IPS-18a (cell line): ENCODE data around the gene DHRS7B.
"Not testable (repeated sequence)": the region's sequence is repeated elsewhere in the genome, so short reads cannot be mapped to it uniquely, and the experiment has no call there.

Source experiments
- H3K27ac ChIP-seq: one replicate; pipeline ENCODE4 v1.5.1; 2013; ENCODE audit warnings: low read length
- H3K27me3 ChIP-seq: one replicate; pipeline ENCODE4 v1.6.1; 2013; ENCODE audit warnings: mild to moderate bottlenecking, low read length; ENCODE audit not compliant: control insufficient read depth, insufficient read depth
- H3K36me3 ChIP-seq: one replicate; pipeline ENCODE4 v1.6.1; 2013; ENCODE audit warnings: low read depth, low read length; ENCODE audit not compliant: control insufficient read depth
- H3K4me1 ChIP-seq: one replicate; pipeline ENCODE4 v1.6.1; 2013; ENCODE audit warnings: low read depth, low read length; ENCODE audit not compliant: control insufficient read depth
- H3K4me3 ChIP-seq: one replicate; pipeline ENCODE4 v1.5.1; 2013; ENCODE audit warnings: low read length
- H3K9ac ChIP-seq: one replicate; pipeline ENCODE4 v1.6.1; 2013; ENCODE audit warnings: mild to moderate bottlenecking, low read length, moderate library complexity
- H3K9me3 ChIP-seq: one replicate; pipeline ENCODE4 v1.6.1; 2013; ENCODE audit warnings: low read depth, low read length; ENCODE audit not compliant: control insufficient read depth

The DHRS7B gene

GRCh38 chr17:21214777-21215541 lies 88.2 kb downstream of the DHRS7B start:
- Histone ChIP-seq H3K4me1 (peaks cover 26% of the 10 kb centered on the region), H3K9me3 (no peaks in the 10 kb centered on the region), H3K27me3 (no peaks in the 10 kb centered on the region), H3K27ac (peak overlapping the region; percentile 41), H3K9ac (peak overlapping the region; percentile 96), H3K4me3 (peak overlapping the region; percentile 94), H3K36me3 (peaks cover 9% of the 10 kb centered on the region)

DNA sequence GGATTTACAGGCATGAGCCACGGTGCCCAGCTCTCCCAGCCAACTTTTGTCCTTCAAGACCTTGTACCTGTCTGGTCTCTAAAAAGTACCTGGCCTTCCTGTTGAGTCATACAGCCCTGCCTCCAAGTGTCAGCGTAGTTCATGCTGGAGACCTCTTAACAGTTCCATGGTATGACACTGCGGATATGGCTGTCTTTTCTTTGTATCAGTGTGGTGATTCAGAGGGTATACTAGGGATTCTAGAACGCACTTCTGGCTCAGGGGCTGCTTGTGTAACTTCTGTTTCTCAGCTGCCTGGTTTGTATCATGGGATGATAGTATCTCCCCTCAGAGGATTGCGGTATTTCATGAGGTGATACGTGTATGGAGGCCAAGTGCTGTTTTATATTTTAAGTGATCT lies 89.2 kb downstream of the DHRS7B start:
- H3K4me1 ChIP-seq: peaks cover 26% of the 10 kb centered on the region
- H3K27me3 ChIP-seq: no peaks in the 10 kb centered on the region
- H3K27ac ChIP-seq: no peak overlapping the region
- peaks cover 3% of the 10 kb centered on the region for H3K36me3 ChIP-seq
- H3K9me3 ChIP-seq: no peaks in the 10 kb centered on the region
- no peak overlapping the region for H3K9ac ChIP-seq
- no peak overlapping the region for H3K4me3 ChIP-seq

DNA sequence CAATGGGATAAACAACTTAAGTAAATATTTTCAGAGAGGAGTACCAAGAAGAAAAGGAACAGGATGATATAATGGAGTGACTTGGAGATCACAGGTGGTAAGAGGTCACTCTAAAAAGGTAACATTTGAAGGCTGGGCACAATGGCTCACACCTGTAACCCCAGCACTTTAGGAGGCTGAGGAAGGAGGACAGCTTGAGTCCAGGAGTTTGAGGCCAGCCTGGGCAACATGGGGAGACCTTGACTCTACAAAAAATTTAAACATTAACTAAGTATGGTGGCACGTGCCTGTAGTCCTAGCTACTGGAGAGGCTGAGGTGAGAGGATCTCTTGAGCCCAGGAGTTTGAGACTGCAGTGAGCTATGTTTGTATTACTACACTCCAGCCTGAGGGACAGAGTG lies 90.6 kb downstream of the DHRS7B start:
- H3K36me3 ChIP-seq: no peaks in the 10 kb centered on the region
- no peaks in the 10 kb centered on the region for H3K9me3 ChIP-seq
- no peak overlapping the region for H3K27ac ChIP-seq
- H3K4me3 ChIP-seq: no peak overlapping the region
- no peak overlapping the region for H3K9ac ChIP-seq
- H3K27me3 ChIP-seq: no peaks in the 10 kb centered on the region
- H3K4me1 ChIP-seq: peaks cover 21% of the 10 kb centered on the region

DNA sequence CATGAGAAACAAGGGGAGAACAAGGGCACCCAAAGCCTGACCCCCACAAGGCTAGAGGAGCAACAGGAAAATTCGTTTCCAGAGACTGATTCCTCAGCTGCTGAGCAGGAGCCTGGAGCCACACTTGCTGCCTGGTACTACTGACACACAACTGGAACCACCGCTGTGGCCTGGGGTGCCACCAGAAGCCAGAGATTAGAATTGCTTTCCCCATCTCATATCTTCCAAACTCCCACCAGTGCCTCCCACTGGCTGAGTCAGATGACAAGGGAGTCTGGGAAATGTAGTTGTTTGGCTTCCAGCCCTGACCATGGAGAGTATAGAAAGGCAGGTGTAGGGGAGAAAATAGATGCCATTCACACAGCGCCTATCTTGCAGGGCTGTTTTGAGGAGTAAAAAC lies 91.3 kb downstream of the DHRS7B start:
- no peaks in the 10 kb centered on the region for H3K27me3 ChIP-seq
- H3K4me3 ChIP-seq: no peak overlapping the region
- H3K27ac ChIP-seq: no peak overlapping the region
- no peaks in the 10 kb centered on the region for H3K9me3 ChIP-seq
- peaks cover 13% of the 10 kb centered on the region for H3K4me1 ChIP-seq
- no peak overlapping the region for H3K9ac ChIP-seq
- H3K36me3 ChIP-seq: no peaks in the 10 kb centered on the region

GRCh38 chr17:21218831-21219380 lies 92.1 kb downstream of the DHRS7B start:
- H3K36me3 ChIP-seq: no peaks in the 10 kb centered on the region
- H3K4me3 ChIP-seq: no peak overlapping the region
- no peaks in the 10 kb centered on the region for H3K9me3 ChIP-seq
- no peak overlapping the region for H3K9ac ChIP-seq
- no peak overlapping the region for H3K27ac ChIP-seq
- peaks cover 13% of the 10 kb centered on the region for H3K4me1 ChIP-seq
- no peaks in the 10 kb centered on the region for H3K27me3 ChIP-seq

DNA sequence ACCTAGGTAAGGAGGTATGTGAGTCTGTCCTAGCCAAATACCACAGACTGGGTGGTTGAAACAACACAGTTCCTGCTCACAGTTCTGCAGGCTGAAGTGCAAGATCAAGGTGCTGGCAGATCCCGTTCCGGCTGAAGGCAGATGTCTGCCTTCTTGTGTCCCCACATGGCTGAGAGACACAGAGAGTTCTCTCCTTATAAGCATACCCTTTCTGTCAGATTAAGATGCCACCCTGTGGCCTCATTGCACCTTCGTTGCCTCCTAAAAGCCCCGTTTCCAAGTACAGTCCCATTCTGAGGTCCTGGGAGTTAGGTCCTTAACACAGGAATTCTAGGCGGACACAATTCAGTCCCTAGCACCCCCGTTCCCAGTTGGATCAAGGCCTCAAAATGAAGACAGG lies 96.3 kb downstream of the DHRS7B start:
- Histone ChIP-seq H3K27me3 (no peaks in the 10 kb centered on the region), H3K9me3 (no peaks in the 10 kb centered on the region), H3K4me1 (no peaks in the 10 kb centered on the region), H3K4me3 (no peak overlapping the region), H3K36me3 (no peaks in the 10 kb centered on the region), H3K27ac (no peak overlapping the region), H3K9ac (no peak overlapping the region)

GRCh38 chr17:21227277-21227676 lies 100.5 kb downstream of the DHRS7B start:
- not testable (repeated sequence) for H3K4me3 ChIP-seq, H3K4me1 ChIP-seq, H3K9me3 ChIP-seq, H3K36me3 ChIP-seq, H3K27me3 ChIP-seq, H3K27ac ChIP-seq, H3K9ac ChIP-seq

DNA sequence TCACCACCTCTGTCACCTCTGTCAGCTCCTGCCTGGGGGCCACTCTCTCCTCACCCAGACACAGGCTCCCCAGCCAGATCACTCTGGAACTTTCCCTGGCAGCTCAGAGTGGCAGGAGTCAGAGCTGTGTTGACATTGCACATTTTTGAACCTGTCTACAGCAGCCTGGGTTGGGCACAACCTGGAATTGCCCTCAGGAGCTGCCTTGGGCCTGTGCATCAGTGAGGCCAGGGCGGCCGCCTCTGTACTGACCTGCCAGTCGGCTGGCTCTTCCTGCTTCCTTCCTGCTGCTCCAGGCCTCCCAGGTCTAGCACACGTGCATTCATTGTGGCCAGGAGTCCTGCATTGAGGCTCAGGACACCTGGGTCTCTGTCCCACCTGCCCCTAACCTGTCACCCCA lies 101.3 kb downstream of the DHRS7B start:
- H3K9ac ChIP-seq: no peak overlapping the region
- no peaks in the 10 kb centered on the region for H3K4me1 ChIP-seq
- H3K27ac ChIP-seq: no peak overlapping the region
- no peaks in the 10 kb centered on the region for H3K36me3 ChIP-seq
- H3K9me3 ChIP-seq: no peaks in the 10 kb centered on the region
- H3K27me3 ChIP-seq: no peaks in the 10 kb centered on the region
- H3K4me3 ChIP-seq: no peak overlapping the region

DNA sequence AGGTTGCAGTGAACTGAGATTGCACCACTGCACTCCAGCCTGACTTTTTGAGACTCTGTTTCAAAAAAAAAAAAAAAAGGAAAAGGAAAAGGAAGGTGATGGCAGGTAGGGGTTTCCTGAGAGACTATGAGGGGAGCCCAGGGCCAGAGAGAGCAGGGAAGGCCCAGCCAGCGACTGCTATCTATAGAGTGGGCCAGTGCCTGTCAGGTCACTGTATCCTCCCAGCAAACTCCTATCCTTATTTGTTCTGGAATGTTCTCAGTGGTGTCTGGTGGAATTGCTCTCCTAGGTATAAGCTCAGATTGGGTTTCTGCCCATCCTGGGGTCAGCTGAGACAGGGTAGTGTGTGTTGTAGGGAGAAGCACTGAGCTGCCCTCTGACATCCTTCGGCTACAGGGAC lies 102.1 kb downstream of the DHRS7B start:
- H3K4me1 ChIP-seq: no peaks in the 10 kb centered on the region
- no peak overlapping the region for H3K9ac ChIP-seq
- H3K27me3 ChIP-seq: no peaks in the 10 kb centered on the region
- no peak overlapping the region for H3K4me3 ChIP-seq
- H3K27ac ChIP-seq: no peak overlapping the region
- no peaks in the 10 kb centered on the region for H3K9me3 ChIP-seq
- H3K36me3 ChIP-seq: no peaks in the 10 kb centered on the region

- Histone ChIP-seq H3K27ac (no peak overlapping the region), H3K36me3 (no peaks in the 10 kb centered on the region), H3K9ac (no peak overlapping the region), H3K4me3 (no peak overlapping the region), H3K9me3 (no peaks in the 10 kb centered on the region), H3K27me3 (no peaks in the 10 kb centered on the region), H3K4me1 (no peaks in the 10 kb centered on the region)
Measured at GRCh38 chr17:21231533-21231932, 104.8 kb downstream of the DHRS7B start.

DNA sequence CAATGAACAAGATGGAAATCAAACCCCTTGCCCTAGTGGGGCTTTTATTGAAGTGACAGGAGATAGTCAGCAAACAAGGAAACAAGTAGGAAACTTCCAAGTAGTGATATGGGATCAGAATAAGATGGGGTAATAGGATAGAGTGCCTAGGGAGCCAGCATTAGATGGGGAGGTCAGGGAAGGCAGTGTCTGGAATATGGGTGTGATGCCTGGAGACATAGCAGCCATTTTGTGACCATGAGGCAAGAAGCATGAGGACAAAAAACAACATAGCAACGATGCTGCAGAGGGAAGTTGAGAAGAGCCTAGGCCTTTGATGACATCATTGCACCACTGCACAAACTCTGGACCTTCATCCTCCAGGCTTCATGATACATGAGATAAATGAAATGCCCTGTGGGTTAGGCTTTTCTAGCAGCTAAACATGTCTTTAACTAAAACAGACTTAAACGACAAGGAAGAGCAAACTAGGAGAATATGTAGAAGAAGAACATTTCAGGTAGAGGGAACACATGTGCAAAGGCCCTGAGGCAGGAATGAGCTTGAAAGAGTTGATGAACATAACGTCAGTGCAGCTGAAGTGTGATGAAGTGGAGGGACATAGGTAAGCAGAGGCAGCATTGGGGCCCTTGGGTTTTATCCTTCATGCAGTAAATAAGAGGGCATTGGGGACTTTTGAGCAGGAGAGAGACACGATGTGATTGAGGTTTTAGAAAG lies 105.4 kb downstream of the DHRS7B start:
- H3K36me3 ChIP-seq: no peaks in the 10 kb centered on the region
- no peak overlapping the region for H3K27ac ChIP-seq
- no peak overlapping the region for H3K9ac ChIP-seq
- no peaks in the 10 kb centered on the region for H3K9me3 ChIP-seq
- no peaks in the 10 kb centered on the region for H3K4me1 ChIP-seq
- H3K4me3 ChIP-seq: no peak overlapping the region
- no peaks in the 10 kb centered on the region for H3K27me3 ChIP-seq
